ENCODE results near the gene CSTPP1.

The CSTPP1 gene

GRCh38 chr11:47172740-47173336, 236.3 kb downstream of the CSTPP1 start:
- ATAC-seq: no peak

DNA sequence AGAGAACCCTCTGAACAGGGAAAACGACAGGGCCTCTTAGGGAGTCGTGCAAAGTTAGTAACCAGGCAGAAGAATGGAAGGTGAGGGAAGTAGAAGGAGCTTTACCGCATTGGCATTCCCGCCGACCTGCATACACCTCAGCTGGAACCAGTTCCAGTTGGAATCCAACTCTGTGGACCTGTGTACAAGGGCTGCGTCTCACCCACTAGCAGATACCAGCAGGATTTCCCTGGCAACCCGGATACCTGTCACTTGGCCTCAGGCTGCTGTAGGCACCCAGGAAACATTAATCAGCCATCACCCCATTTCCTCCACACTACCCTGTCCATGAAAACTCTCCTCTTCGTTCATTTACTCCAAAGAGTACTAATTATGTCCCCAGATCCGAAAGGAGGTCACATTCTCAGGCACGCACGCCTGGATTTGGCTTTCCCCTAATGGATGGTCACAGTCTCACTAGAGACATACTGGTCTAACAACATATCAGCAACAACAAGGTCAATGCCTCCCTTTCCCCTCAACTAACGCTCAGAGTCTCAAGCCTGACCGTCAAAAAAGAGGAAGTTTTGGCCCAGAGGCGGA, 239.3 kb downstream of the CSTPP1 start:
- TF ChIP-seq CSRNP3 (CRISPR knock-in tag; IDR thresholded peaks at IDR 0.05) (no peak), RARB (CRISPR knock-in tag; IDR thresholded peaks at IDR 0.05) (no peak), ZNF565 (CRISPR knock-in tag; conservative IDR thresholded peaks at IDR 0.05; ENCODE audit: low read depth) (no peak), CSDC2 (CRISPR knock-in tag; IDR thresholded peaks at IDR 0.05) (no peak), PPARA (CRISPR knock-in tag; IDR thresholded peaks at IDR 0.05; ENCODE audit: borderline replicate concordance) (no peak), SNAI2 (CRISPR knock-in tag; IDR thresholded peaks at IDR 0.05) (no peak), OSR1 (CRISPR knock-in tag; IDR thresholded peaks at IDR 0.05) (no peak), GLIS3 (CRISPR knock-in tag; IDR thresholded peaks at IDR 0.05) (no peak), ZNF8 (CRISPR knock-in tag; IDR thresholded peaks at IDR 0.05) (no peak), TCF4 (CRISPR knock-in tag; IDR thresholded peaks at IDR 0.05; ENCODE audit: borderline replicate concordance) (no peak), BACH2 (CRISPR knock-in tag; IDR thresholded peaks at IDR 0.05; ENCODE audit: borderline replicate concordance) (no peak), ARNTL (CRISPR knock-in tag; IDR thresholded peaks at IDR 0.05; ENCODE audit: borderline replicate concordance, low read depth) (no peak), ZFP30 (CRISPR knock-in tag; IDR thresholded peaks at IDR 0.05) (no peak), TOX (CRISPR knock-in tag; IDR thresholded peaks at IDR 0.05; ENCODE audit: borderline replicate concordance) (no peak), ISL1 (CRISPR knock-in tag; IDR thresholded peaks at IDR 0.05) (no peak), ZC3H10 (CRISPR knock-in tag; IDR thresholded peaks at IDR 0.05) (no peak), ESRRG (CRISPR knock-in tag; IDR thresholded peaks at IDR 0.05) (no peak), ZNF70 (CRISPR knock-in tag; IDR thresholded peaks at IDR 0.05) (no peak)
- TF ChIP-seq, protein P1, sequence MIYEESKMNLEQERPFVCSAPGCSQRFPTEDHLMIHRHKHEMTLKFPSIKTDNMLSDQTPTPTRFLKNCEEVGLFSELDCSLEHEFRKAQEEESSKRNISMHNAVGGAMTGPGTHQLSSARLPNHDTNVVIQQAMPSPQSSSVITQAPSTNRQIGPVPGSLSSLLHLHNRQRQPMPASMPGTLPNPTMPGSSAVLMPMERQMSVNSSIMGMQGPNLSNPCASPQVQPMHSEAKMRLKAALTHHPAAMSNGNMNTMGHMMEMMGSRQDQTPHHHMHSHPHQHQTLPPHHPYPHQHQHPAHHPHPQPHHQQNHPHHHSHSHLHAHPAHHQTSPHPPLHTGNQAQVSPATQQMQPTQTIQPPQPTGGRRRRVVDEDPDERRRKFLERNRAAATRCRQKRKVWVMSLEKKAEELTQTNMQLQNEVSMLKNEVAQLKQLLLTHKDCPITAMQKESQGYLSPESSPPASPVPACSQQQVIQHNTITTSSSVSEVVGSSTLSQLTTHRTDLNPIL (CRISPR knock-in tag; IDR thresholded peaks at IDR 0.05; ENCODE audit: low read depth): no peak
- TF ChIP-seq, protein P2, sequence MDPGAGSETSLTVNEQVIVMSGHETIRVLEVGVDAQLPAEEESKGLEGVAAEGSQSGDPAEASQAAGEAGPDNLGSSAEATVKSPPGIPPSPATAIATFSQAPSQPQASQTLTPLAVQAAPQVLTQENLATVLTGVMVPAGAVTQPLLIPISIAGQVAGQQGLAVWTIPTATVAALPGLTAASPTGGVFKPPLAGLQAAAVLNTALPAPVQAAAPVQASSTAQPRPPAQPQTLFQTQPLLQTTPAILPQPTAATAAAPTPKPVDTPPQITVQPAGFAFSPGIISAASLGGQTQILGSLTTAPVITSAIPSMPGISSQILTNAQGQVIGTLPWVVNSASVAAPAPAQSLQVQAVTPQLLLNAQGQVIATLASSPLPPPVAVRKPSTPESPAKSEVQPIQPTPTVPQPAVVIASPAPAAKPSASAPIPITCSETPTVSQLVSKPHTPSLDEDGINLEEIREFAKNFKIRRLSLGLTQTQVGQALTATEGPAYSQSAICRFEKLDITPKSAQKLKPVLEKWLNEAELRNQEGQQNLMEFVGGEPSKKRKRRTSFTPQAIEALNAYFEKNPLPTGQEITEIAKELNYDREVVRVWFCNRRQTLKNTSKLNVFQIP (CRISPR knock-in tag; IDR thresholded peaks at IDR 0.05; ENCODE audit: borderline replicate concordance, low read depth): no peak
- ATAC-seq: no peak

More at GRCh38 chr11:47172740-47173336, 236.3 kb downstream of the CSTPP1 start:
- TF ChIP-seq ISL1 (CRISPR knock-in tag; IDR thresholded peaks at IDR 0.05) (no peak), PPARA (CRISPR knock-in tag; IDR thresholded peaks at IDR 0.05; ENCODE audit: borderline replicate concordance) (no peak), CSRNP3 (CRISPR knock-in tag; IDR thresholded peaks at IDR 0.05) (no peak)
- TF ChIP-seq, protein P3, sequence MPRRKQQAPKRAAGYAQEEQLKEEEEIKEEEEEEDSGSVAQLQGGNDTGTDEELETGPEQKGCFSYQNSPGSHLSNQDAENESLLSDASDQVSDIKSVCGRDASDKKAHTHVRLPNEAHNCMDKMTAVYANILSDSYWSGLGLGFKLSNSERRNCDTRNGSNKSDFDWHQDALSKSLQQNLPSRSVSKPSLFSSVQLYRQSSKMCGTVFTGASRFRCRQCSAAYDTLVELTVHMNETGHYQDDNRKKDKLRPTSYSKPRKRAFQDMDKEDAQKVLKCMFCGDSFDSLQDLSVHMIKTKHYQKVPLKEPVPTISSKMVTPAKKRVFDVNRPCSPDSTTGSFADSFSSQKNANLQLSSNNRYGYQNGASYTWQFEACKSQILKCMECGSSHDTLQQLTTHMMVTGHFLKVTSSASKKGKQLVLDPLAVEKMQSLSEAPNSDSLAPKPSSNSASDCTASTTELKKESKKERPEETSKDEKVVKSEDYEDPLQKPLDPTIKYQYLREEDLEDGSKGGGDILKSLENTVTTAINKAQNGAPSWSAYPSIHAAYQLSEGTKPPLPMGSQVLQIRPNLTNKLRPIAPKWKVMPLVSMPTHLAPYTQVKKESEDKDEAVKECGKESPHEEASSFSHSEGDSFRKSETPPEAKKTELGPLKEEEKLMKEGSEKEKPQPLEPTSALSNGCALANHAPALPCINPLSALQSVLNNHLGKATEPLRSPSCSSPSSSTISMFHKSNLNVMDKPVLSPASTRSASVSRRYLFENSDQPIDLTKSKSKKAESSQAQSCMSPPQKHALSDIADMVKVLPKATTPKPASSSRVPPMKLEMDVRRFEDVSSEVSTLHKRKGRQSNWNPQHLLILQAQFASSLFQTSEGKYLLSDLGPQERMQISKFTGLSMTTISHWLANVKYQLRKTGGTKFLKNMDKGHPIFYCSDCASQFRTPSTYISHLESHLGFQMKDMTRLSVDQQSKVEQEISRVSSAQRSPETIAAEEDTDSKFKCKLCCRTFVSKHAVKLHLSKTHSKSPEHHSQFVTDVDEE (CRISPR knock-in tag; IDR thresholded peaks at IDR 0.05): no peak
